Progenitor cell of endocrine pancreas (in vitro differentiated cells): ENCODE measurements around the gene TMEM196. TPM values are rescaled to one million over a fixed set of nuclear protein-coding genes. Genes with fewer than 3 reads are reported as not detected.

Experiments used
- DNase-seq: peaks from one replicate; pipeline ENCODE4 v3.0.0; 2021; ENCODE audit warnings: low spot score; ENCODE audit not compliant: unreplicated experiment
- H3K27ac Mint-ChIP-seq: 2 replicates; pipeline ENCODE4 v1.8.0; 2021; ENCODE audit warnings: mild to moderate bottlenecking, moderate library complexity, mixed read lengths
- H3K27me3 Mint-ChIP-seq: 2 replicates; pipeline ENCODE4 v1.8.0; 2021; ENCODE audit warnings: mixed read lengths
- H3K36me3 Mint-ChIP-seq: 2 replicates; pipeline ENCODE4 v1.8.0; 2022; ENCODE audit warnings: mixed read lengths; ENCODE audit not compliant: insufficient read depth
- H3K4me1 Mint-ChIP-seq: 2 replicates; pipeline ENCODE4 v1.8.0; 2021; ENCODE audit warnings: low read depth, mixed read lengths
- H3K4me3 Mint-ChIP-seq: 2 replicates; pipeline ENCODE4 v1.8.0; 2021; ENCODE audit warnings: low read depth, mild to moderate bottlenecking, moderate library complexity, mixed read lengths
- H3K9me3 Mint-ChIP-seq: 2 replicates; pipeline ENCODE4 v1.8.0; 2021; ENCODE audit warnings: low read depth, mixed read lengths
- total RNA-seq: library from RNA; stranded (reverse); gene quantifications from 2 replicates; pipeline ENCODE4 v1.2.1, GENCODE V29; 2021
- TF ChIP-seq, protein P1 (sequence below): fragments of 200-600 bp; sonication (generic); IDR thresholded peaks from one replicate; pipeline ENCODE4 v1.5.0; 2021; ENCODE audit warnings: antibody characterized with exemption, mild to moderate bottlenecking; ENCODE audit not compliant: unreplicated experiment

The TMEM196 gene
- total RNA-seq, 1 donor from 2014 or later = 0.69 TPM

DNA sequence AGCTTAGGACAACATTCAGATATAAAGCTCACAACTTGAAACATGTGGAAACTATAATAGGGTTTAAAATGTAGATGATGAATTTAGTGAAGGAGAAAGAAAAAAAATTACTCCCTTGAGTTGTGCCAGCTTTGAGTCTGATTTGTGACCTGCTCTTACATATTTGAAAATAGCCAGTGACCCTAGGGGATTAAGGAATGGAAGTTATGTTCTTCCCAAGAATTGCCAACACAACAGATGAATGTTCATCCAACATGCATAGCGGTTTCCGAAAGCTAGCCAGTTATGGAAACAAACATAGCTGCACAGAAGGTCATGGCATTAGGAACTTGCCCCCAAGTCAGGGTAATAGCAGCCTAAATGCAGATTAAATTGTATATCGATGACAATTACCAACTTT is 10.8 kb downstream of the TMEM196 start:
- H3K4me1 Mint-ChIP-seq = no peaks in the 10 kb centered on the region
- H3K27ac Mint-ChIP-seq = no peak overlapping the region
- no peaks in the 10 kb centered on the region for H3K36me3 Mint-ChIP-seq
- no peaks in the 10 kb centered on the region for H3K27me3 Mint-ChIP-seq
- H3K4me3 Mint-ChIP-seq = no peak overlapping the region
- no peak for DNase-seq
- TF ChIP-seq, protein P1, sequence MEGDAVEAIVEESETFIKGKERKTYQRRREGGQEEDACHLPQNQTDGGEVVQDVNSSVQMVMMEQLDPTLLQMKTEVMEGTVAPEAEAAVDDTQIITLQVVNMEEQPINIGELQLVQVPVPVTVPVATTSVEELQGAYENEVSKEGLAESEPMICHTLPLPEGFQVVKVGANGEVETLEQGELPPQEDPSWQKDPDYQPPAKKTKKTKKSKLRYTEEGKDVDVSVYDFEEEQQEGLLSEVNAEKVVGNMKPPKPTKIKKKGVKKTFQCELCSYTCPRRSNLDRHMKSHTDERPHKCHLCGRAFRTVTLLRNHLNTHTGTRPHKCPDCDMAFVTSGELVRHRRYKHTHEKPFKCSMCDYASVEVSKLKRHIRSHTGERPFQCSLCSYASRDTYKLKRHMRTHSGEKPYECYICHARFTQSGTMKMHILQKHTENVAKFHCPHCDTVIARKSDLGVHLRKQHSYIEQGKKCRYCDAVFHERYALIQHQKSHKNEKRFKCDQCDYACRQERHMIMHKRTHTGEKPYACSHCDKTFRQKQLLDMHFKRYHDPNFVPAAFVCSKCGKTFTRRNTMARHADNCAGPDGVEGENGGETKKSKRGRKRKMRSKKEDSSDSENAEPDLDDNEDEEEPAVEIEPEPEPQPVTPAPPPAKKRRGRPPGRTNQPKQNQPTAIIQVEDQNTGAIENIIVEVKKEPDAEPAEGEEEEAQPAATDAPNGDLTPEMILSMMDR = no peak
- no peaks in the 10 kb centered on the region for H3K9me3 Mint-ChIP-seq

GRCh38 chr7:19754521-19755116 is 18.8 kb downstream of the TMEM196 start:
- TF ChIP-seq, protein P1 = peak; percentile 79
- H3K27me3 Mint-ChIP-seq = no peaks in the 10 kb centered on the region
- H3K4me1 Mint-ChIP-seq = no peaks in the 10 kb centered on the region
- no peak for DNase-seq
- no peaks in the 10 kb centered on the region for H3K9me3 Mint-ChIP-seq
- no peaks in the 10 kb centered on the region for H3K36me3 Mint-ChIP-seq
- no peak overlapping the region for H3K27ac Mint-ChIP-seq
- no peak overlapping the region for H3K4me3 Mint-ChIP-seq

- Mint-ChIP-seq H3K4me1 (no peaks in the 10 kb centered on the region), H3K4me3 (no peak overlapping the region), H3K27ac (no peak overlapping the region), H3K27me3 (no peaks in the 10 kb centered on the region), H3K36me3 (no peaks in the 10 kb centered on the region), H3K9me3 (no peaks in the 10 kb centered on the region)
- TF ChIP-seq, protein P1 = no peak
- no peak for DNase-seq
Measured at GRCh38 chr7:19752020-19752419, 21.4 kb downstream of the TMEM196 start.

DNA sequence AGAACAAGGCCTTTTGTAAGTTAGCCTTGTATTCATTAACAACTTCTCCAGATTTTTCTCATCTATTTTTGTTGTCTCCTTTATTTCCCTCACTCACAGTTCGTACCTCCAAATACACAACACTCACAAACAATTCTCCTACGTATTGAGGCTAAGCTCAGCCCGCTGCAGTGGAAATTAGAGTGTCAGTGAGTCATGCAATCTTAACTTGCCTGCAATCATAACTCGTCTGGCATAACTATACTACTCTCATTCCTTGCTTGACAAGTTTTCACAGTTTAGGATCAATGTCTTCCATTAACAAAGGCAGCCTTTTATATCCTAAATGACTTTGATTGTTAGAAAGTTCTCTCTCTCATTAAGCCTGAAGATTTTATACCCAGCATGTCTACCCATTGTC is 23.8 kb downstream of the TMEM196 start:
- no peak overlapping the region for H3K4me3 Mint-ChIP-seq
- no peak for DNase-seq
- no peak overlapping the region for H3K27ac Mint-ChIP-seq
- H3K27me3 Mint-ChIP-seq = no peaks in the 10 kb centered on the region
- no peaks in the 10 kb centered on the region for H3K36me3 Mint-ChIP-seq
- no peaks in the 10 kb centered on the region for H3K4me1 Mint-ChIP-seq
- TF ChIP-seq, protein P1 = no peak
- no peaks in the 10 kb centered on the region for H3K9me3 Mint-ChIP-seq

GRCh38 chr7:19747740-19748339 is 25.6 kb downstream of the TMEM196 start:
- no peaks in the 10 kb centered on the region for H3K9me3 Mint-ChIP-seq
- no peak for DNase-seq

More at GRCh38 chr7:19747740-19748339, 25.6 kb downstream of the TMEM196 start:
- Mint-ChIP-seq H3K4me3 (no peak overlapping the region), H3K27me3 (no peaks in the 10 kb centered on the region), H3K27ac (no peak overlapping the region), H3K4me1 (no peaks in the 10 kb centered on the region), H3K36me3 (no peaks in the 10 kb centered on the region)
- TF ChIP-seq, protein P1 = peak; percentile 82
